ENCODE measurements around the gene RASSF7.

DNA sequence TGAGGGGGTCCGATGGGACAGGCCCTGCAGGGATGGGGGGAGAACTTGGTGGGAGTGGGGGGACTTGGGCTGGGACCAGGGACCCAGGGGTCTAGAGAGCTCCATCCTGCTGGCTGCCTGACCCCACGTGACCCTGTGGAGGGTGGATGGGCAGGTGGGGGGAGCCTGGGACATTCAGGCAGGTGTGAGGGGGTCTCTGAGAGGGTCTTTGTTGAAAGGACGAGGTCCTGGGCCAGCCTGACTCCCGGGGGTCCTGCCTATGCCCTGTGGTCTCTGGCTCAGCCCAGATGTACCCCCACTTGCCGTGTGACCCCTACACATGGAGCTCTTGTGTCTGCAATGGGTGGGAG, 16.0 kb upstream of the RASSF7 start:
- TF ChIP-seq POLR2AphosphoS5 (IDR thresholded peaks at IDR 0.05; ENCODE audit: insufficient read depth, low read depth, low read length) (no peak), POLR2A (IDR thresholded peaks at IDR 0.05; ENCODE audit: low read depth, low read length) (no peak), EZH2 (IDR thresholded peaks at IDR 0.05; ENCODE audit: borderline replicate concordance, low read depth, low read length, severe bottlenecking) (no peak)
- TF ChIP-seq, protein P1, sequence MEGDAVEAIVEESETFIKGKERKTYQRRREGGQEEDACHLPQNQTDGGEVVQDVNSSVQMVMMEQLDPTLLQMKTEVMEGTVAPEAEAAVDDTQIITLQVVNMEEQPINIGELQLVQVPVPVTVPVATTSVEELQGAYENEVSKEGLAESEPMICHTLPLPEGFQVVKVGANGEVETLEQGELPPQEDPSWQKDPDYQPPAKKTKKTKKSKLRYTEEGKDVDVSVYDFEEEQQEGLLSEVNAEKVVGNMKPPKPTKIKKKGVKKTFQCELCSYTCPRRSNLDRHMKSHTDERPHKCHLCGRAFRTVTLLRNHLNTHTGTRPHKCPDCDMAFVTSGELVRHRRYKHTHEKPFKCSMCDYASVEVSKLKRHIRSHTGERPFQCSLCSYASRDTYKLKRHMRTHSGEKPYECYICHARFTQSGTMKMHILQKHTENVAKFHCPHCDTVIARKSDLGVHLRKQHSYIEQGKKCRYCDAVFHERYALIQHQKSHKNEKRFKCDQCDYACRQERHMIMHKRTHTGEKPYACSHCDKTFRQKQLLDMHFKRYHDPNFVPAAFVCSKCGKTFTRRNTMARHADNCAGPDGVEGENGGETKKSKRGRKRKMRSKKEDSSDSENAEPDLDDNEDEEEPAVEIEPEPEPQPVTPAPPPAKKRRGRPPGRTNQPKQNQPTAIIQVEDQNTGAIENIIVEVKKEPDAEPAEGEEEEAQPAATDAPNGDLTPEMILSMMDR (IDR thresholded peaks at IDR 0.05; ENCODE audit: extremely low read depth in 1 of 2, insufficient read depth in 1 of 2, low read depth in 1 of 2, low read length in 2 of 2): no peak
